ENCODE data around the gene SYT7.
"Not testable (repeated sequence)": the region's sequence is repeated elsewhere in the genome, so short reads cannot be mapped to it uniquely, and the experiment has no call there.

Gene SYT7

DNA sequence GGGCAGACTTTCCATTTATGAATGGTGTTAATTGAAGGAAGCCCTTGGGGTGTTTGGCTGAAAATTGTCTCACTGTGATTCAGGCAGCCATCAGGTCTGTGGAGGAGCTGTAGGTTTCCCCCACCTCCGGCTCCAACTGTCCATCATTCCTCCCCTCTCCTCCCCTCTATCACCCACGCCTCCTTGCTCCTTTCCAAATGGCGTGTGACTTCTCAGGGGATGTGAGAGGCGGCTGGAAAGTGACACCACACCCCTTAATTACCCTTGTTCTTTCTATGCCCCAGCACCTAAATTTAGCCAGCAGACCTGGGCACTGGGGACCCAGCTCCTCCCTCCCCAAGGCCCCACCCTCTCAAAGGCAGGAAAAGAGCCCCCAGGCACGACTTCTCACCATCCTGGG lies 38.1 kb upstream of the SYT7 start:
- DNase-seq: no peak

DNA sequence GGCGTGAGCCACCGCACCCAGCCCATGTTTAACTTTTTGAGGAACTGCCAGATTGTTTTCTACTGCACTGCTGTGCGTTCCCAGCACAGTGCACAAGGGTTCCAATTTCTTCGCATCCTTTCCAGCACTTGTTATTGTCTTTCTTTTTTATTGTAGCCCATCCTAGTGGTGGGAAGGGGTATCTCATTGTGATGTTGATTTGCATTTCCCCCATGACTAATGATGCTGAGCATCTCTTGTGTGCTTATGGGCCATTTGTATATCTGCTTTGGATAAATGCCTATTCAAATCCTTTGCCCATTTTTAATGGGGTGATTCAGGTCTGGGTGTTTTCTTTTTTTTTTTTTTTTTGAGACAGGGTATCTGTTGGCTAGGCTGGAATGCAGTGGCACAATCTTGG lies 36.6 kb upstream of the SYT7 start:
- Histone ChIP-seq H3K27me3 (replicated peaks; ENCODE audit: insufficient read depth, low read length) (peaks cover 91% of the 10 kb centered on the region), H3K9ac (ENCODE audit: low read length) (no peak overlapping the region), H2AFZ (ENCODE audit: low read length) (no peak overlapping the region), H3K9me2 (replicated peaks; ENCODE audit: insufficient read depth, low read length) (no peaks in the 10 kb centered on the region), H4K20me1 (ENCODE audit: insufficient read depth, low read length) (no peaks in the 10 kb centered on the region), H3K27ac (ENCODE audit: low read length) (no peak overlapping the region), H3K4me1 (ENCODE audit: low read length) (no peaks in the 10 kb centered on the region), H3F3A (ENCODE audit: insufficient read depth, low read length) (no peaks in the 10 kb centered on the region), H3K9me3 (replicated peaks; ENCODE audit: insufficient read depth, low read length) (no peaks in the 10 kb centered on the region), H3K4me3 (ENCODE audit: low read length) (no peak overlapping the region), H3K4me2 (ENCODE audit: low read depth, low read length) (no peak overlapping the region), H3K79me2 (ENCODE audit: low read length) (no peaks in the 10 kb centered on the region), H3K36me3 (replicated peaks; ENCODE audit: insufficient read depth, low read length) (no peaks in the 10 kb centered on the region)
- DNase-seq: no peak
- TF ChIP-seq EZH2phosphoT487 (IDR thresholded peaks at IDR 0.05; ENCODE audit: low read length) (no peak), EZH2 (optimal IDR thresholded peaks at IDR 0.05; ENCODE audit: low read depth, low read length) (no peak)
- TF ChIP-seq, protein P1, sequence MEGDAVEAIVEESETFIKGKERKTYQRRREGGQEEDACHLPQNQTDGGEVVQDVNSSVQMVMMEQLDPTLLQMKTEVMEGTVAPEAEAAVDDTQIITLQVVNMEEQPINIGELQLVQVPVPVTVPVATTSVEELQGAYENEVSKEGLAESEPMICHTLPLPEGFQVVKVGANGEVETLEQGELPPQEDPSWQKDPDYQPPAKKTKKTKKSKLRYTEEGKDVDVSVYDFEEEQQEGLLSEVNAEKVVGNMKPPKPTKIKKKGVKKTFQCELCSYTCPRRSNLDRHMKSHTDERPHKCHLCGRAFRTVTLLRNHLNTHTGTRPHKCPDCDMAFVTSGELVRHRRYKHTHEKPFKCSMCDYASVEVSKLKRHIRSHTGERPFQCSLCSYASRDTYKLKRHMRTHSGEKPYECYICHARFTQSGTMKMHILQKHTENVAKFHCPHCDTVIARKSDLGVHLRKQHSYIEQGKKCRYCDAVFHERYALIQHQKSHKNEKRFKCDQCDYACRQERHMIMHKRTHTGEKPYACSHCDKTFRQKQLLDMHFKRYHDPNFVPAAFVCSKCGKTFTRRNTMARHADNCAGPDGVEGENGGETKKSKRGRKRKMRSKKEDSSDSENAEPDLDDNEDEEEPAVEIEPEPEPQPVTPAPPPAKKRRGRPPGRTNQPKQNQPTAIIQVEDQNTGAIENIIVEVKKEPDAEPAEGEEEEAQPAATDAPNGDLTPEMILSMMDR (IDR thresholded peaks at IDR 0.05; ENCODE audit: low read length): no peak

More for the DNA sequence above, 38.1 kb upstream of the SYT7 start:
- no peaks in the 10 kb centered on the region for H3K36me3 ChIP-seq (replicated peaks; ENCODE audit: insufficient read depth, low read length)
- no peaks in the 10 kb centered on the region for H4K20me1 ChIP-seq (ENCODE audit: insufficient read depth, low read length)
- H3K9me3 ChIP-seq (replicated peaks; ENCODE audit: insufficient read depth, low read length): no peaks in the 10 kb centered on the region
- TF ChIP-seq, protein P1 (IDR thresholded peaks at IDR 0.05; ENCODE audit: low read length): no peak
- TF ChIP-seq EZH2phosphoT487 (IDR thresholded peaks at IDR 0.05; ENCODE audit: low read length): no peak
- TF ChIP-seq EZH2 (optimal IDR thresholded peaks at IDR 0.05; ENCODE audit: low read depth, low read length): no peak
- no peak overlapping the region for H3K9ac ChIP-seq (ENCODE audit: low read length)
- H3K4me2 ChIP-seq (ENCODE audit: low read depth, low read length): no peak overlapping the region
- no peaks in the 10 kb centered on the region for H3K4me1 ChIP-seq (ENCODE audit: low read length)
- H2AFZ ChIP-seq (ENCODE audit: low read length): no peak overlapping the region
- no peak overlapping the region for H3K4me3 ChIP-seq (ENCODE audit: low read length)
- no peaks in the 10 kb centered on the region for H3F3A ChIP-seq (ENCODE audit: insufficient read depth, low read length)
- no peak overlapping the region for H3K27ac ChIP-seq (ENCODE audit: low read length)
- H3K79me2 ChIP-seq (ENCODE audit: low read length): no peaks in the 10 kb centered on the region
- no peaks in the 10 kb centered on the region for H3K9me2 ChIP-seq (replicated peaks; ENCODE audit: insufficient read depth, low read length)
- peaks cover 92% of the 10 kb centered on the region for H3K27me3 ChIP-seq (replicated peaks; ENCODE audit: insufficient read depth, low read length)

DNA sequence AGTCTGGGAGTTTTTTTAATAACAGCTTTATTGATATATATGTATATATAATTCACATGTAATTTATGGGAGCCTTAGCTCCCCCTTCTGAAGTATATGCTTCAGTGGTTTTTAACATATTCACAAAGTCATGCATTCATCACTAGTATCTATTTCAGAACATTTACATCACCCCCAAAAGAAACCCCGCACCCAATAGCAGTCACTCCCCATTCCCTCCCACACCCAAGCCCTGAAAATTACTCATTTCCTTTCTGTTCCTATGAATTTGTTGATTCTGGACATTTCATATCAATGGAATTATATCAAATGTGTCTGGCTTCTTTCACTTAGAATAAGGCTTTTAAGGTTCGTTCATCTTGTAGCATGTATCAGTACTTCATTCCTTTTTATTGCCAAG lies 35.6 kb upstream of the SYT7 start:
- Histone ChIP-seq H3K4me1 (ENCODE audit: low read length) (no peaks in the 10 kb centered on the region), H3K79me2 (ENCODE audit: low read length) (no peaks in the 10 kb centered on the region), H4K20me1 (ENCODE audit: insufficient read depth, low read length) (no peaks in the 10 kb centered on the region), H2AFZ (ENCODE audit: low read length) (no peak overlapping the region), H3K4me2 (ENCODE audit: low read depth, low read length) (no peak overlapping the region), H3K27ac (ENCODE audit: low read length) (no peak overlapping the region), H3K27me3 (replicated peaks; ENCODE audit: insufficient read depth, low read length) (peaks cover 91% of the 10 kb centered on the region), H3F3A (ENCODE audit: insufficient read depth, low read length) (no peaks in the 10 kb centered on the region), H3K9me3 (replicated peaks; ENCODE audit: insufficient read depth, low read length) (no peaks in the 10 kb centered on the region), H3K36me3 (replicated peaks; ENCODE audit: insufficient read depth, low read length) (no peaks in the 10 kb centered on the region), H3K4me3 (ENCODE audit: low read length) (no peak overlapping the region), H3K9ac (ENCODE audit: low read length) (no peak overlapping the region), H3K9me2 (replicated peaks; ENCODE audit: insufficient read depth, low read length) (no peaks in the 10 kb centered on the region)
- DNase-seq: no peak
- TF ChIP-seq EZH2phosphoT487 (IDR thresholded peaks at IDR 0.05; ENCODE audit: low read length): no peak
- TF ChIP-seq, protein P1 (IDR thresholded peaks at IDR 0.05; ENCODE audit: low read length): no peak
- TF ChIP-seq EZH2 (optimal IDR thresholded peaks at IDR 0.05; ENCODE audit: low read depth, low read length): no peak

DNA sequence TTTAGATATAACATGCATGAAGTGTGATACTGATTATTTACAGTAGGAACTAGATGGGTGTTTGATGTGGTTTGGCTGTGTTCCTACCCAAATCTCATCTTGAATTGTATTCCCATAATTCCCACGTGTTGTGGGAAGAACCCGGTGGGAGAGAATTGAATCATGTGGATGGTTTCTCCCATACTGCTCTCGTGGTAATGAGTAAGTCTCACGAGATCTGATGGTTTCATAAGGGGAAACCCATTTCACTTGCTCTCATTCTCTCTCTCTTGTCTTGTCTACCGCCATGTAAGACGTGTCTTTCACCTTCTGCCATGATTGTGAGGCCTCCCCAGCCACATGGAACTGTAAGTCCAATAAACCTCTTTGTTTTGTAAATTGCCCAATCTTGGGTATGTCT lies 33.9 kb upstream of the SYT7 start:
- not testable (repeated sequence) for H3K4me2 ChIP-seq (ENCODE audit: low read depth, low read length); H3K9me3 ChIP-seq (replicated peaks; ENCODE audit: insufficient read depth, low read length); H3K4me1 ChIP-seq (ENCODE audit: low read length); H2AFZ ChIP-seq (ENCODE audit: low read length); H3F3A ChIP-seq (ENCODE audit: insufficient read depth, low read length); H3K36me3 ChIP-seq (replicated peaks; ENCODE audit: insufficient read depth, low read length); DNase-seq; H3K9me2 ChIP-seq (replicated peaks; ENCODE audit: insufficient read depth, low read length); H3K9ac ChIP-seq (ENCODE audit: low read length); H3K4me3 ChIP-seq (ENCODE audit: low read length); H4K20me1 ChIP-seq (ENCODE audit: insufficient read depth, low read length); H3K27ac ChIP-seq (ENCODE audit: low read length); H3K79me2 ChIP-seq (ENCODE audit: low read length)
- peaks cover 94% of the 10 kb centered on the region for H3K27me3 ChIP-seq (replicated peaks; ENCODE audit: insufficient read depth, low read length)

Data from MM.1S (cell line).